H9 (cell line): ENCODE measurements around the gene PRTFDC1. TPM values are rescaled to one million over a fixed set of nuclear protein-coding genes. Genes with fewer than 3 reads are reported as not detected.

ENCODE experiments used
- DNase-seq: peaks from one replicate; pipeline ENCODE4 v3.0.0-alpha.2; 2017
- H2AFZ ChIP-seq: one replicate; pipeline ENCODE4 v1.6.1; 2013; ENCODE audit warnings: mild to moderate bottlenecking, low read length, control low read depth, moderate library complexity
- H2AK5ac ChIP-seq: 2 replicates; pipeline ENCODE4 v1.6.1; 2013; ENCODE audit warnings: low read length, control low read depth, mixed read lengths; ENCODE audit not compliant: insufficient read length
- H2BK120ac ChIP-seq: one replicate; pipeline ENCODE4 v1.6.1; 2013; ENCODE audit warnings: low read depth, mild to moderate bottlenecking, low read length, control low read depth, inconsistent platforms; ENCODE audit not compliant: poor library complexity, severe bottlenecking
- H2BK12ac ChIP-seq: 2 replicates; pipeline ENCODE4 v1.6.1; 2013; ENCODE audit warnings: low read length, control low read depth, mixed read lengths, low read depth; ENCODE audit not compliant: insufficient read length
- H2BK15ac ChIP-seq: 2 replicates; pipeline ENCODE4 v1.6.1; 2013; ENCODE audit warnings: low read depth, low read length, control low read depth
- H2BK20ac ChIP-seq: one replicate; pipeline ENCODE4 v1.6.1; 2013; ENCODE audit warnings: low read depth, mild to moderate bottlenecking, low read length, control low read depth, inconsistent platforms; ENCODE audit not compliant: poor library complexity, severe bottlenecking
- H2BK5ac ChIP-seq: 2 replicates; pipeline ENCODE4 v1.6.1; 2013; ENCODE audit warnings: low read length, control low read depth, mixed read lengths; ENCODE audit not compliant: insufficient read length
- H3K14ac ChIP-seq: 2 replicates; pipeline ENCODE4 v1.6.1; 2013; ENCODE audit warnings: low read length, control low read depth; ENCODE audit not compliant: insufficient read depth
- H3K18ac ChIP-seq: 2 replicates; pipeline ENCODE4 v1.6.1; 2013; ENCODE audit warnings: low read depth, mild to moderate bottlenecking, mixed read lengths, low read length, control low read depth; ENCODE audit not compliant: insufficient read length
- H3K23ac ChIP-seq: 2 replicates; pipeline ENCODE4 v1.6.1; 2013; ENCODE audit warnings: low read length, control low read depth, mixed read lengths, low read depth; ENCODE audit not compliant: insufficient read length
- H3K23me2 ChIP-seq: 2 replicates; pipeline ENCODE4 v1.6.1; 2013; ENCODE audit warnings: low read depth, mild to moderate bottlenecking, mixed read lengths, low read length, control low read depth; ENCODE audit not compliant: insufficient read length, poor library complexity, severe bottlenecking
- H3K27ac ChIP-seq: 2 replicates; pipeline ENCODE4 v1.5.1; 2013; ENCODE audit warnings: low read length, control low read depth, mixed read lengths, low read depth; ENCODE audit not compliant: insufficient read length
- H3K27me3 ChIP-seq: 2 replicates; pipeline ENCODE4 v1.6.1; 2013; ENCODE audit warnings: low read length, control low read depth, inconsistent platforms; ENCODE audit not compliant: insufficient read depth
- H3K4ac ChIP-seq: 2 replicates; pipeline ENCODE4 v1.6.1; 2013; ENCODE audit warnings: low read depth, mild to moderate bottlenecking, control low read depth, inconsistent platforms, low read length, moderate library complexity
- H3K4me1 ChIP-seq: 2 replicates; pipeline ENCODE4 v1.6.1; 2013; ENCODE audit warnings: low read length, control low read depth, inconsistent platforms; ENCODE audit not compliant: insufficient read depth
- H3K4me2 ChIP-seq: 2 replicates; pipeline ENCODE4 v1.6.1; 2013; ENCODE audit warnings: low read length, control low read depth, mixed read lengths; ENCODE audit not compliant: insufficient read length, insufficient read depth
- H3K56ac ChIP-seq: 2 replicates; pipeline ENCODE4 v1.6.1; 2013; ENCODE audit warnings: low read depth, mild to moderate bottlenecking, mixed read lengths, low read length, control low read depth; ENCODE audit not compliant: insufficient read length
- H3K79me1 ChIP-seq: 2 replicates; pipeline ENCODE4 v1.6.1; 2013; ENCODE audit warnings: low read depth, mild to moderate bottlenecking, moderate library complexity, low read length, control low read depth, inconsistent platforms; ENCODE audit not compliant: insufficient read depth, poor library complexity, severe bottlenecking
- H3K79me2 ChIP-seq: 2 replicates; pipeline ENCODE4 v1.6.1; 2013; ENCODE audit warnings: low read length, control low read depth, inconsistent platforms; ENCODE audit not compliant: insufficient read depth
- H3K9ac ChIP-seq: 2 replicates; pipeline ENCODE4 v1.6.1; 2013; ENCODE audit warnings: low read length, control low read depth, mixed read lengths; ENCODE audit not compliant: insufficient read length; ENCODE audit errors: extremely low read depth
- H3K9me3 ChIP-seq: one replicate; pipeline ENCODE4 v1.6.1; 2013; ENCODE audit warnings: low read depth, low read length, inconsistent platforms; ENCODE audit not compliant: control insufficient read depth
- H3T11ph ChIP-seq: one replicate; pipeline ENCODE4 v1.6.1; 2013; ENCODE audit warnings: mild to moderate bottlenecking, low read length, control low read depth, inconsistent platforms
- H4K20me1 ChIP-seq: one replicate; pipeline ENCODE4 v1.6.1; 2013; ENCODE audit not compliant: control insufficient read depth, insufficient read length, insufficient read depth
- H4K5ac ChIP-seq: 2 replicates; pipeline ENCODE4 v1.6.1; 2013; ENCODE audit warnings: low read depth, mild to moderate bottlenecking, mixed read lengths, low read length, control low read depth; ENCODE audit not compliant: insufficient read length
- H4K8ac ChIP-seq: replicated peaks from 2 replicates; pipeline ENCODE4 v1.6.1; 2013; ENCODE audit warnings: low read length, control low read depth, mixed read lengths, low read depth; ENCODE audit not compliant: insufficient read length
- H4K91ac ChIP-seq: 2 replicates; pipeline ENCODE4 v1.6.1; 2013; ENCODE audit warnings: low read depth, mild to moderate bottlenecking, moderate library complexity, mixed read lengths, low read length, control low read depth; ENCODE audit not compliant: insufficient read length
- H3K27ac Mint-ChIP-seq, 3 experiments: 2 replicates in 2 of 3; 3 replicates in 1 of 3; pipeline ENCODE4 v1.8.0; 2020 to 2021; ENCODE audit warnings: mixed read lengths in 3 of 3, mild to moderate bottlenecking in 1 of 3, moderate library complexity in 1 of 3
- H3K27me3 Mint-ChIP-seq: 2 replicates; pipeline ENCODE4 v1.8.0; 2021; ENCODE audit warnings: low read depth, mild to moderate bottlenecking, moderate library complexity, mixed read lengths
- H3K36me3 Mint-ChIP-seq, 3 experiments: 2 replicates in 2 of 3; 3 replicates in 1 of 3; pipeline ENCODE4 v1.8.0; 2020 to 2021; ENCODE audit warnings: low read depth in 3 of 3, mixed read lengths in 3 of 3; ENCODE audit not compliant: insufficient read depth in 1 of 3
- H3K4me1 Mint-ChIP-seq, 2 experiments: 2 replicates each; pipeline ENCODE4 v1.8.0; 2020; ENCODE audit warnings: mixed read lengths in 2 of 2
- H3K4me3 Mint-ChIP-seq, 2 experiments: 2 replicates in 1 of 2; 3 replicates in 1 of 2; pipeline ENCODE4 v1.8.0; 2020 to 2021; ENCODE audit warnings: mild to moderate bottlenecking in 2 of 2, mixed read lengths in 2 of 2, moderate library complexity in 1 of 2
- H3K9me3 Mint-ChIP-seq, 2 experiments: 2 replicates in 1 of 2; 3 replicates in 1 of 2; pipeline ENCODE4 v1.8.0; 2020; ENCODE audit warnings: mild to moderate bottlenecking in 2 of 2, mixed read lengths in 2 of 2, moderate library complexity in 1 of 2
- CTCF ChIP-seq: fragments of 200-600 bp; sonication (generic); conservative IDR thresholded peaks from 3 replicates; pipeline ENCODE4 v1.8.0; 2021; ENCODE audit warnings: antibody characterized with exemption, mild to moderate bottlenecking
- WGBS: extraction: QIAGEN DNeasy Blood & Tissue Kit; methylation state at CpG from one replicate; pipeline ENCODE4 v1.1.7; 2013; ENCODE audit warnings: missing lambda C conversion rate, low lambda C conversion rate, mixed read lengths; ENCODE audit not compliant: insufficient read length; ENCODE audit errors: extremely low coverage; 5-methylcytosine and 5-hydroxymethylcytosine counted together
- total RNA-seq: library from RNA; stranded (reverse); gene quantifications from 2 replicates; pipeline ENCODE4 v1.2.1, GENCODE V29; 2021

The PRTFDC1 gene
- total RNA-seq, 1 experiment from 2014 or later = 7.5 TPM

GRCh38 chr10:24938525-24938924 is 13.9 kb downstream of the PRTFDC1 start:
- Histone ChIP-seq H4K20me1 (no peaks in the 10 kb centered on the region), H4K5ac (no peak overlapping the region), H2BK20ac (no peak overlapping the region), H3K79me1 (no peaks in the 10 kb centered on the region), H3K56ac (no peak overlapping the region), H3K9me3 (no peaks in the 10 kb centered on the region), H2BK12ac (no peak overlapping the region), H3K23ac (no peak overlapping the region), H3K27ac (no peak overlapping the region), H3K4ac (no peak overlapping the region), H4K8ac (no peak overlapping the region), H3K79me2 (no peaks in the 10 kb centered on the region), H2AFZ (no peak overlapping the region), H3K9ac (no peak overlapping the region), H3T11ph (no peak overlapping the region), H2BK120ac (no peak overlapping the region), H3K27me3 (no peaks in the 10 kb centered on the region), H2BK15ac (no peak overlapping the region), H3K23me2 (no peaks in the 10 kb centered on the region), H3K4me2 (no peak overlapping the region), H4K91ac (no peak overlapping the region), H2AK5ac (no peak overlapping the region), H3K14ac (no peak overlapping the region), H3K18ac (no peak overlapping the region), H3K4me1 (no peaks in the 10 kb centered on the region), H2BK5ac (no peak overlapping the region)
- Mint-ChIP-seq H3K27me3 (no peaks in the 10 kb centered on the region), H3K4me1 (peaks cover 0 to 5% of the 10 kb centered on the region in 2 experiments; a peak in 3 of 4 replicates), H3K9me3 (peaks cover 4 to 8% of the 10 kb centered on the region in 2 experiments; a peak in 3 of 5 replicates), H3K4me3 (no peak overlapping the region), H3K27ac (peak overlapping the region in 1 of 3 experiments; percentile 17; a peak in 2 of 7 replicates), H3K36me3 (peaks cover 7 to 20% (median 11%) of the 10 kb centered on the region in 3 experiments; a peak in 5 of 7 replicates)
- TF ChIP-seq CTCF = no peak
- no CpG with 5 or more reads among the region's 2 CpGs for WGBS
- no peak for DNase-seq
